Measurements from ENCODE around the gene DNAJB6. TPM values are rescaled to one million over a fixed set of nuclear protein-coding genes. Genes with fewer than 3 reads are reported as not detected.

Gene DNAJB6
- total RNA-seq, 3 donors from 2014 or later: 71.2 to 165 (median 75.0) TPM

DNA sequence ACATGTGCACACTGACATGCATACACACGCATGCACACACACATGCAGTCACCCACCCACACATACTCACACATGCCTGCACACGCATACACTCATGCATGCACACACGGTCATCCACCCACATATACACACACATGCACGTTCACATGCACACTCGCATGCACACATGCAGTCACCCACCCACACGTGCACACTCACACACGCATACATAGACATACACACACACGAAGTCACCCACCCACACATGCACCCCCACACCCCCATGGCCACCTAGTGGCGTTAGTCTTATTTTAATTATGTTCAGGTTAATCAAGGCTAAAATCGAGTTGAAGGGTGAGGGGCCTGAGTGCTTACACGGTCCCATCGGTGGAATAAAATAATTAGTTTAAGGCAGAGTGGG lies 96.8 kb downstream of the DNAJB6 start:
- H3K4me3 ChIP-seq: no peak overlapping the region
- TF ChIP-seq, protein P1, sequence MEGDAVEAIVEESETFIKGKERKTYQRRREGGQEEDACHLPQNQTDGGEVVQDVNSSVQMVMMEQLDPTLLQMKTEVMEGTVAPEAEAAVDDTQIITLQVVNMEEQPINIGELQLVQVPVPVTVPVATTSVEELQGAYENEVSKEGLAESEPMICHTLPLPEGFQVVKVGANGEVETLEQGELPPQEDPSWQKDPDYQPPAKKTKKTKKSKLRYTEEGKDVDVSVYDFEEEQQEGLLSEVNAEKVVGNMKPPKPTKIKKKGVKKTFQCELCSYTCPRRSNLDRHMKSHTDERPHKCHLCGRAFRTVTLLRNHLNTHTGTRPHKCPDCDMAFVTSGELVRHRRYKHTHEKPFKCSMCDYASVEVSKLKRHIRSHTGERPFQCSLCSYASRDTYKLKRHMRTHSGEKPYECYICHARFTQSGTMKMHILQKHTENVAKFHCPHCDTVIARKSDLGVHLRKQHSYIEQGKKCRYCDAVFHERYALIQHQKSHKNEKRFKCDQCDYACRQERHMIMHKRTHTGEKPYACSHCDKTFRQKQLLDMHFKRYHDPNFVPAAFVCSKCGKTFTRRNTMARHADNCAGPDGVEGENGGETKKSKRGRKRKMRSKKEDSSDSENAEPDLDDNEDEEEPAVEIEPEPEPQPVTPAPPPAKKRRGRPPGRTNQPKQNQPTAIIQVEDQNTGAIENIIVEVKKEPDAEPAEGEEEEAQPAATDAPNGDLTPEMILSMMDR (IDR thresholded peaks at IDR 0.05): no peak
- no peaks in the 10 kb centered on the region for H3K36me3 ChIP-seq (ENCODE audit: low read depth)
- intact Hi-C loops (cut with DNase I, micrococcal nuclease): no loop called here
- no peaks in the 10 kb centered on the region for H3K4me1 ChIP-seq (ENCODE audit: low read depth)
- H3K9me3 ChIP-seq: no peaks in the 10 kb centered on the region
- no peak for DNase-seq
- ATAC-seq: no peak

DNA sequence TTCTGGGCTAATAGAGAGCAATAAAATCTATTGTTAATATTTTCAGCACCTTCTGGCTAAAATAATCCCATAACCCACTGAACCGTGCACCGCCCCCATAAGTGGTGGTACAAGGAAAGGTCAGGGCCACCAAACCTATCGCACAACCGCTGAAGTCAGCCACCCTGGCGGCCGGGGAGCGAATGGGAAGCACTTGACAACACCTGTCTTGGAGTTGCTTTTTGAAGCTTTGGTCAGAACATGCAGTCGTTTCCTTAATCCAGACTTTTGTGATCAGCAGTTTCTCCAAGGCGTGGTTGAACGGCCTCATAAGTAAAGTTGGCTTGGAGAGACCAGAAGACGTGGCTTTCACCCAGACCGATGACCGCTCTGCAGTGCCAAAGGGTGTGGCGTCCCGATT lies 97.4 kb downstream of the DNAJB6 start:
- ATAC-seq: no peak
- Histone ChIP-seq H3K4me1 (ENCODE audit: low read depth) (no peaks in the 10 kb centered on the region), H3K4me3 (no peak overlapping the region), H3K36me3 (ENCODE audit: low read depth) (no peaks in the 10 kb centered on the region), H3K9me3 (no peaks in the 10 kb centered on the region)
- TF ChIP-seq, protein P1 (IDR thresholded peaks at IDR 0.05): no peak
- intact Hi-C loops (cut with DNase I, micrococcal nuclease): no loop called here
- DNase-seq: no peak

DNA sequence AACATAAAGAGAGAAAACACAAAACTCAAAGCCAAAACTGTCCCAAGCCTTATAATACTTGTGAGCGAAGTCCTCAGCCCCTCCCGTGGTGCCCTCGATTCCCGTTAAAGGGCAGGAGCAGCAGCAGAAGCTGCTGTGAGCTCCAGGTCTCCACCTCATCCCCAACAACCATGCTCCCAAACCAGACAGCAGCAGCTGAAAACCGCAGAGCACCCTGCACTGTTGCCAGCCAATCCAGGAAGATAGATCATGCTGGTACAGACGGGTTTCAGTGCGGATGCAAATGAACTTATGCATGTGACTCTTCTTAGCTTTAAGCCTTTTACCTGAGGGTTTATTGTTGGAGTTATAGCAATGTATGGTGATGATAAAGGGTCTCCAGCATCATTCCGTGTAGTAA lies 97.9 kb downstream of the DNAJB6 start:
- intact Hi-C loops (cut with DNase I, micrococcal nuclease): no loop called here
- DNase-seq (no peak), ATAC-seq (no peak)

DNA sequence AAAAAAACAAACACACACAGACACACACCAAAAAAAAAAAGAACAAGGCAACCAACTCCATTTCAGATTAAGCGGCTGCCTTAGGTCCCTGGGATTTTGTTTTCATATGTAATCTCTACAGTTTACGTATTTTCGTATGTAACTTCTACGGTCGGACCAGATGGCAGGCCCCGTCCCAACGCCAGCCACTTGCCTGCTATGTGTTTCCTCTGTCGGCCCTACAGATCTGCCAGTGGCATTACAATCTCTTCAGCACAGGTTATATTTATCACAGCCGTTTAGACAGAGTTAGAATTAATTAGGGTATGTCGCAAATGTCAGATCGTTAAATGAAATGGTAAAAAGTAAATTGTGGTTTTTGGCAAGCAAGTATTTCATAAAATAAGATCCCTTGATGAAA lies 99.3 kb downstream of the DNAJB6 start:
- intact Hi-C loops (cut with DNase I, micrococcal nuclease): no loop called here
- TF ChIP-seq, protein P1 (IDR thresholded peaks at IDR 0.05): no peak
- H3K4me3 ChIP-seq: no peak overlapping the region
- no peaks in the 10 kb centered on the region for H3K9me3 ChIP-seq
- DNase-seq: no peak
- no peaks in the 10 kb centered on the region for H3K4me1 ChIP-seq (ENCODE audit: low read depth)
- no peaks in the 10 kb centered on the region for H3K36me3 ChIP-seq (ENCODE audit: low read depth)
- no peak for ATAC-seq

More for the DNA sequence above, 97.9 kb downstream of the DNAJB6 start:
- TF ChIP-seq, protein P1 (IDR thresholded peaks at IDR 0.05): no peak
- H3K36me3 ChIP-seq (ENCODE audit: low read depth): no peaks in the 10 kb centered on the region
- H3K4me3 ChIP-seq: no peak overlapping the region
- no peaks in the 10 kb centered on the region for H3K4me1 ChIP-seq (ENCODE audit: low read depth)
- H3K9me3 ChIP-seq: no peaks in the 10 kb centered on the region

DNA sequence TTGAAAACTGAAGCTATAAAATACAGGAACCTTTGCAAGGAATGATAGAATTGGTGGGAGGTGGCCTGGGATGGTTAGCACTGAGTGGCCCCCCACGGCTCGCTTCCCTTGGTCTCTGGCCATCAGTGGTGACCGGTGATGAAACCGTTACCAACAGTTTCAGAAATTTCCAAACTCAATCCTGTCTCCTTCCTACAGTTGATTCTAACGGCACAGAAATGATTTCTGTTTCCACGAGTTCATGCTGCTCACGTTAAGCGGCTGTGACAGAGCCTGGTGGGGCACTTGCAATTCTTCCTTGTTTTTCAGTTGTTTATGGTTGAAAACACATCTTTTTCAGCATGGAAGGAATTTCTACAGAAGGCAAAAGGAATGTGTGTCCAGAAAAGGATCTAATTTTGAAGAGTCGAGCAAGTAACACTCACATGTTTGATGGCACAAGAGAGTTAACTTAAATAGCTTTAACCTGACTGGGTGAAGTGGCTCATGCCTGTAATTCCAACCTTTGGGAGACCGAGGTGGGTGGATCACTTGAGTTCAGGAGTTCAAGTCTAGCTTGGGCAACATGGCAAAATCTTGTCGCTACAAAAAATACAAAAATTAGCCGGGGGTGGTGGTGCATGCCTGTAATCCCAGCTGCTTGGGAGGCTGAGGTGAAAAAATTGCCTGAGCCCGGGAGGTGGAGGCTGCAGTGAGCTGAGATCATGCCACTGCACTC lies 100.1 kb downstream of the DNAJB6 start:
- Histone ChIP-seq H3K9me3 (no peaks in the 10 kb centered on the region), H3K4me1 (ENCODE audit: low read depth) (no peaks in the 10 kb centered on the region), H3K4me3 (no peak overlapping the region), H3K36me3 (ENCODE audit: low read depth) (no peaks in the 10 kb centered on the region)
- ATAC-seq (no peak), DNase-seq (no peak)
- intact Hi-C loops (cut with DNase I, micrococcal nuclease): no loop called here
- TF ChIP-seq, protein P1 (IDR thresholded peaks at IDR 0.05): no peak
